B cell (primary cell): Measurements from ENCODE around the gene TPP1.

Source experiments
- CTCF ChIP-seq: fragments of 200-600 bp; IDR thresholded peaks from one replicate; pipeline ENCODE4 v1.8.0; 2022; ENCODE audit warnings: antibody characterized with exemption, mild to moderate bottlenecking
- EZH2 ChIP-seq: IDR thresholded peaks from 2 replicates; pipeline ENCODE4 v1.6.1; 2012; ENCODE audit warnings: borderline replicate concordance, low read depth, mild to moderate bottlenecking, moderate library complexity, low read length; ENCODE audit not compliant: insufficient read depth, poor library complexity, severe bottlenecking

GRCh38 chr11:6588018-6588417 is 31.2 kb downstream of the TPP1 start:
- TF ChIP-seq CTCF (no peak), EZH2 (no peak)
